Uterus (tissue), 2 donors: Measurements from ENCODE around the gene MAML2.

Experiments used
- CTCF ChIP-seq, 4 experiments: fragments of 200-600 bp in 2 of 4; fragments of 450-650 bp in 2 of 4; sonication (generic) in 2 of 4; IDR thresholded peaks; one replicate each; pipeline ENCODE4 v1.5.1; 2016 to 2019; ENCODE audit warnings: antibody characterized with exemption in 4 of 4, mild to moderate bottlenecking in 2 of 4, moderate library complexity in 1 of 4
- POLR2A ChIP-seq, 2 donors: fragments of 450-650 bp; IDR thresholded peaks; one replicate each; pipeline ENCODE4 v1.6.1; 2016; ENCODE audit warnings: antibody characterized with exemption in 2 of 2, mild to moderate bottlenecking in 1 of 2, moderate library complexity in 1 of 2

- TF ChIP-seq CTCF (IDR thresholded peaks at IDR 0.05) (no peak), POLR2A (IDR thresholded peaks at IDR 0.05) (no peak)
Observed at GRCh38 chr11:96227244-96227643, 115.8 kb downstream of the MAML2 start.
